GM12878 (cell line): ENCODE data around the gene PLCG2.

Source experiments
- EP300 ChIP-seq, 2 experiments: fragments of 150-350 bp in 1 of 2; IDR thresholded peaks; 2 replicates each; pipeline ENCODE4 v1.6.1; 2011 to 2012; ENCODE audit warnings: low read depth in 2 of 2, low read length in 2 of 2, borderline replicate concordance in 1 of 2, improper control_type of control experiment in 1 of 2, inconsistent platforms in 1 of 2; ENCODE audit not compliant: control insufficient read depth in 1 of 2
- MYC ChIP-seq: IDR thresholded peaks from 2 replicates; pipeline ENCODE4 v1.6.1; 2011; ENCODE audit warnings: mild to moderate bottlenecking, low read length, moderate library complexity, inconsistent platforms; ENCODE audit not compliant: insufficient read depth, insufficient replicate concordance, insufficient read length, severe bottlenecking
- POLR2AphosphoS5 ChIP-seq: IDR thresholded peaks from 2 replicates; pipeline ENCODE4 v1.6.1; 2011; ENCODE audit warnings: mild to moderate bottlenecking, low read length, inconsistent platforms
- RBBP5 ChIP-seq: fragments of 200-600 bp; sonication (generic); conservative IDR thresholded peaks from 2 replicates; pipeline ENCODE4 v1.6.1; 2016
- STAT3 ChIP-seq: IDR thresholded peaks from 2 replicates; pipeline ENCODE4 v1.6.1; 2011; ENCODE audit warnings: low read depth, low read length, improper control_type of control experiment
- TF ChIP-seq, protein P1 (sequence below), 3 experiments: IDR thresholded peaks in 2 of 3; conservative IDR thresholded peaks in 1 of 3; 2 replicates each; pipeline ENCODE4 v1.5.1; 2011; ENCODE audit warnings: low read depth in 3 of 3, low read length in 3 of 3, mild to moderate bottlenecking in 3 of 3, control low read depth in 2 of 3, moderate library complexity in 2 of 3, inconsistent platforms in 1 of 3, mixed read lengths in 1 of 3; ENCODE audit not compliant: control insufficient read depth in 2 of 3, insufficient read depth in 1 of 3; ENCODE audit errors: extremely low read depth in 1 of 3
- TF ChIP-seq, protein P2 (sequence below): fragments of 450-650 bp; IDR thresholded peaks from 2 replicates; pipeline ENCODE4 v1.6.1; 2018; ENCODE audit warnings: mild to moderate bottlenecking, low read depth, moderate library complexity; ENCODE audit not compliant: partially characterized antibody
- TF ChIP-seq, protein P3 (sequence below): fragments of 450-650 bp; IDR thresholded peaks from 2 replicates; pipeline ENCODE4 v1.6.1; 2016; ENCODE audit warnings: mild to moderate bottlenecking

DNA sequence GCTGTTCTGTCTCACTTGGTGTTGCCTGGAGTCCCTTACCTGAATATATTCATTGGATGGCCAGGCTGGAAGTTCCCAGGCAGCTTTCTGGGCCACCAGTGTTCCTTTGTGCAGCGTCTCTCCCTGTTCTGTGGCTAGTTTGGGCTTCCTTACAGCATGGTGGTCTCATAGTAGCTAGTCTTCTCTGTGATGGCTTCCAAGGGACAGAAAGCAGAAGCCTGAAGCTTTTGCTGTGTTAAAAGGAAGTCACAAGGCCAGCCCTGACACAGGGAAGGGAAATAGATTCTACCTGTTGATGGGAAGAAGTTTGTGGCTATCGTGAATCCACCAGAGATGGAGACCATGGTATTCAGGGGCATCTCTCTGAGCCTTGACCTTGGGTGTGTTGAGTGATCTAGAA, 34.6 kb downstream of the PLCG2 start:
- TF ChIP-seq STAT3 (no peak), EP300 (IDR thresholded peaks at IDR 0.05; ENCODE audit: borderline replicate concordance in 1 of 2, control insufficient read depth in 1 of 2, low read depth in 2 of 2, low read length in 2 of 2) (no peak), POLR2AphosphoS5 (no peak), MYC (no peak), RBBP5 (no peak)
- TF ChIP-seq, protein P1, sequence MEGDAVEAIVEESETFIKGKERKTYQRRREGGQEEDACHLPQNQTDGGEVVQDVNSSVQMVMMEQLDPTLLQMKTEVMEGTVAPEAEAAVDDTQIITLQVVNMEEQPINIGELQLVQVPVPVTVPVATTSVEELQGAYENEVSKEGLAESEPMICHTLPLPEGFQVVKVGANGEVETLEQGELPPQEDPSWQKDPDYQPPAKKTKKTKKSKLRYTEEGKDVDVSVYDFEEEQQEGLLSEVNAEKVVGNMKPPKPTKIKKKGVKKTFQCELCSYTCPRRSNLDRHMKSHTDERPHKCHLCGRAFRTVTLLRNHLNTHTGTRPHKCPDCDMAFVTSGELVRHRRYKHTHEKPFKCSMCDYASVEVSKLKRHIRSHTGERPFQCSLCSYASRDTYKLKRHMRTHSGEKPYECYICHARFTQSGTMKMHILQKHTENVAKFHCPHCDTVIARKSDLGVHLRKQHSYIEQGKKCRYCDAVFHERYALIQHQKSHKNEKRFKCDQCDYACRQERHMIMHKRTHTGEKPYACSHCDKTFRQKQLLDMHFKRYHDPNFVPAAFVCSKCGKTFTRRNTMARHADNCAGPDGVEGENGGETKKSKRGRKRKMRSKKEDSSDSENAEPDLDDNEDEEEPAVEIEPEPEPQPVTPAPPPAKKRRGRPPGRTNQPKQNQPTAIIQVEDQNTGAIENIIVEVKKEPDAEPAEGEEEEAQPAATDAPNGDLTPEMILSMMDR (IDR thresholded peaks at IDR 0.05 in 2 of 3, conservative IDR thresholded peaks at IDR 0.05 in 1 of 3; ENCODE audit: control insufficient read depth in 2 of 3, extremely low read depth in 1 of 3, insufficient read depth in 1 of 3, low read depth in 3 of 3, low read length in 3 of 3), result no peak
- TF ChIP-seq, protein P2, sequence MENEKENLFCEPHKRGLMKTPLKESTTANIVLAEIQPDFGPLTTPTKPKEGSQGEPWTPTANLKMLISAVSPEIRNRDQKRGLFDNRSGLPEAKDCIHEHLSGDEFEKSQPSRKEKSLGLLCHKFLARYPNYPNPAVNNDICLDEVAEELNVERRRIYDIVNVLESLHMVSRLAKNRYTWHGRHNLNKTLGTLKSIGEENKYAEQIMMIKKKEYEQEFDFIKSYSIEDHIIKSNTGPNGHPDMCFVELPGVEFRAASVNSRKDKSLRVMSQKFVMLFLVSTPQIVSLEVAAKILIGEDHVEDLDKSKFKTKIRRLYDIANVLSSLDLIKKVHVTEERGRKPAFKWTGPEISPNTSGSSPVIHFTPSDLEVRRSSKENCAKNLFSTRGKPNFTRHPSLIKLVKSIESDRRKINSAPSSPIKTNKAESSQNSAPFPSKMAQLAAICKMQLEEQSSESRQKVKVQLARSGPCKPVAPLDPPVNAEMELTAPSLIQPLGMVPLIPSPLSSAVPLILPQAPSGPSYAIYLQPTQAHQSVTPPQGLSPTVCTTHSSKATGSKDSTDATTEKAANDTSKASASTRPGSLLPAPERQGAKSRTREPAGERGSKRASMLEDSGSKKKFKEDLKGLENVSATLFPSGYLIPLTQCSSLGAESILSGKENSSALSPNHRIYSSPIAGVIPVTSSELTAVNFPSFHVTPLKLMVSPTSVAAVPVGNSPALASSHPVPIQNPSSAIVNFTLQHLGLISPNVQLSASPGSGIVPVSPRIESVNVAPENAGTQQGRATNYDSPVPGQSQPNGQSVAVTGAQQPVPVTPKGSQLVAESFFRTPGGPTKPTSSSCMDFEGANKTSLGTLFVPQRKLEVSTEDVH, result no peak
- TF ChIP-seq, protein P3, sequence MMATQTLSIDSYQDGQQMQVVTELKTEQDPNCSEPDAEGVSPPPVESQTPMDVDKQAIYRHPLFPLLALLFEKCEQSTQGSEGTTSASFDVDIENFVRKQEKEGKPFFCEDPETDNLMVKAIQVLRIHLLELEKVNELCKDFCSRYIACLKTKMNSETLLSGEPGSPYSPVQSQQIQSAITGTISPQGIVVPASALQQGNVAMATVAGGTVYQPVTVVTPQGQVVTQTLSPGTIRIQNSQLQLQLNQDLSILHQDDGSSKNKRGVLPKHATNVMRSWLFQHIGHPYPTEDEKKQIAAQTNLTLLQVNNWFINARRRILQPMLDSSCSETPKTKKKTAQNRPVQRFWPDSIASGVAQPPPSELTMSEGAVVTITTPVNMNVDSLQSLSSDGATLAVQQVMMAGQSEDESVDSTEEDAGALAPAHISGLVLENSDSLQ, result no peak
